Peyer's patch (tissue), 4 donors: Measurements from ENCODE around the gene AGR3.

Experiments used
- CTCF ChIP-seq, 6 experiments: fragments of 450-650 bp in 4 of 6; fragments of 200-600 bp in 2 of 6; sonication (generic) in 1 of 6; IDR thresholded peaks; one replicate each; pipeline ENCODE4 v1.5.1; 2017 to 2019; ENCODE audit warnings: antibody characterized with exemption in 6 of 6, mild to moderate bottlenecking in 3 of 6, moderate library complexity in 1 of 6
- POLR2A ChIP-seq, 2 donors: fragments of 450-650 bp; IDR thresholded peaks; one replicate each; pipeline ENCODE4 v1.5.1; 2017; ENCODE audit warnings: antibody characterized with exemption in 2 of 2, mild to moderate bottlenecking in 2 of 2, moderate library complexity in 2 of 2

GRCh38 chr7:16889305-16889704 is 7.5 kb upstream of the AGR3 start:
- TF ChIP-seq CTCF (IDR thresholded peaks at IDR 0.05) (no peak), POLR2A (IDR thresholded peaks at IDR 0.05) (no peak)
